Right lung (tissue), 5 donors: ENCODE measurements around the gene CTIF. TPM values are rescaled to one million over a fixed set of nuclear protein-coding genes. Genes with fewer than 3 reads are reported as not detected.

Source experiments
- DNase-seq, 2 donors: peaks; one replicate each; pipeline ENCODE4 v3.0.0-alpha.2; 2013
- polyA plus RNA-seq, 5 donors: library from polyadenylated mRNA; unstranded; fragments of 120-200 nt; gene quantifications; one replicate each; pipeline versions ENCODE4 v1.2.1 to v1.2.3, GENCODE V29; 2013; ENCODE audit warnings: inconsistent platforms in 1 of 5, low replicate concordance in 1 of 5; ENCODE audit not compliant: insufficient read length in 5 of 5, insufficient read depth in 1 of 5

Gene CTIF
- polyA plus RNA-seq, 5 donors = 21.9 to 37.3 (median 32.3) TPM

GRCh38 chr18:48663096-48663930, 124.5 kb downstream of the CTIF start:
- no peak for DNase-seq

GRCh38 chr18:48663931-48664847, 125.4 kb downstream of the CTIF start:
- peak in 1 of 2 donors; percentile 49 for DNase-seq

- DNase-seq = no peak
Measured at GRCh38 chr18:48665654-48666053, 126.8 kb downstream of the CTIF start.

- DNase-seq = no peak
Measured at GRCh38 chr18:48666613-48667012, 127.8 kb downstream of the CTIF start.

GRCh38 chr18:48667276-48668254, 128.7 kb downstream of the CTIF start:
- DNase-seq = no peak

GRCh38 chr18:48668466-48669179, 129.8 kb downstream of the CTIF start:
- DNase-seq = no peak

- no peak for DNase-seq
Measured at GRCh38 chr18:48669180-48669675, 130.4 kb downstream of the CTIF start.

- no peak for DNase-seq
Measured at GRCh38 chr18:48669991-48670750, 131.3 kb downstream of the CTIF start.

- DNase-seq = no peak
Measured at GRCh38 chr18:48670751-48671560, 132.1 kb downstream of the CTIF start.

GRCh38 chr18:48671561-48671945, 132.7 kb downstream of the CTIF start:
- DNase-seq = no peak

GRCh38 chr18:48672671-48673340, 134.0 kb downstream of the CTIF start:
- no peak for DNase-seq

GRCh38 chr18:48673456-48673852, 134.6 kb downstream of the CTIF start:
- no peak for DNase-seq

- no peak for DNase-seq
Measured at GRCh38 chr18:48673853-48674721, 135.3 kb downstream of the CTIF start.

GRCh38 chr18:48674758-48675351, 136.0 kb downstream of the CTIF start:
- no peak for DNase-seq

GRCh38 chr18:48675352-48675761, 136.5 kb downstream of the CTIF start:
- DNase-seq = peak; percentile 78 to 84

GRCh38 chr18:48675912-48676311, 137.1 kb downstream of the CTIF start:
- no peak for DNase-seq

- no peak for DNase-seq
Measured at GRCh38 chr18:48676346-48676745, 137.5 kb downstream of the CTIF start.
